NOMO-1 (cell line): ENCODE measurements around the gene NSD2.
A peak's percentile ranks its signal among the peaks of the same experiment; 100 is the strongest.
"Not testable (repeated sequence)": the region's sequence is repeated elsewhere in the genome, so short reads cannot be mapped to it uniquely, and the experiment has no call there.

ENCODE experiments used
- DNase-seq, 2 experiments: peaks; one replicate each; lab custom pipeline; 2025; ENCODE audit not compliant: unreplicated experiment in 2 of 2; lab: John Stamatoyannopoulos, UW

The NSD2 gene

GRCh38 chr4:1870578-1871443, at the start of gene NSD2:
NSD2 (plus strand) TSS chr4:1871393; CDS start chr4:1900655, 29,262 bp downstream.
- peak; percentile 84 to 95 for DNase-seq

- DNase-seq = no peak
Measured at GRCh38 chr4:1821679-1822567, 49.3 kb upstream of the NSD2 start.

- no peak for DNase-seq
Measured at GRCh38 chr4:1822568-1823544, 48.3 kb upstream of the NSD2 start.

- no peak for DNase-seq
Measured at GRCh38 chr4:1823545-1823932, 47.7 kb upstream of the NSD2 start.

GRCh38 chr4:1824746-1825145, 46.4 kb upstream of the NSD2 start:
- no peak for DNase-seq

- no peak for DNase-seq
Measured at GRCh38 chr4:1825326-1825725, 45.9 kb upstream of the NSD2 start.

GRCh38 chr4:1826531-1827350, 44.5 kb upstream of the NSD2 start:
- no peak for DNase-seq

- DNase-seq = no peak
Measured at GRCh38 chr4:1830234-1830633, 41.0 kb upstream of the NSD2 start.

- DNase-seq = peak; percentile 17 to 29
Measured at GRCh38 chr4:1830642-1831228, 40.5 kb upstream of the NSD2 start.

- DNase-seq = no peak
Measured at GRCh38 chr4:1831331-1831730, 39.9 kb upstream of the NSD2 start.

- DNase-seq = no peak
Measured at GRCh38 chr4:1832690-1833089, 38.5 kb upstream of the NSD2 start.

- DNase-seq = no peak
Measured at GRCh38 chr4:1833307-1834046, 37.7 kb upstream of the NSD2 start.

GRCh38 chr4:1834047-1834775, 37.0 kb upstream of the NSD2 start:
- no peak for DNase-seq

GRCh38 chr4:1835836-1836235, 35.4 kb upstream of the NSD2 start:
- DNase-seq = not testable (repeated sequence)

GRCh38 chr4:1836650-1837049, 34.5 kb upstream of the NSD2 start:
- no peak for DNase-seq

- DNase-seq = no peak
Measured at GRCh38 chr4:1837069-1837468, 34.1 kb upstream of the NSD2 start.

- DNase-seq = no peak
Measured at GRCh38 chr4:1839282-1839681, 31.9 kb upstream of the NSD2 start.
